HepG2 (cell line): ENCODE results near the gene ZNF446. TPM values are rescaled to one million over a fixed set of nuclear protein-coding genes. Genes with fewer than 3 reads are reported as not detected.

Experiments
- ATAC-seq: fragments of 200-7000 bp; cut with Tn5 transposase; 3 replicates; pipeline ENCODE4 v1.9.1; 2020; ENCODE audit warnings: mild to moderate bottlenecking, moderate library complexity
- BruUV-seq: library from RNA; stranded (reverse); fragments of 400-500 nt; replicated peaks from 2 replicates; lab custom pipeline; 2021; lab: Mats Ljungman, UMichigan
- CTCF ChIA-PET: fragments of 300-600 bp; formaldehyde crosslinking; extraction: SDS; loops from one replicate; lab custom pipeline; 2021; ENCODE audit warnings: low total read pairs, inconsistent platforms, low intra/inter-chr PET ratio; lab: Yijun Ruan, JAX
- POLR2A ChIA-PET: fragments of 350-600 bp; sonication (Branson Sonifier 250); formaldehyde crosslinking; loops from one replicate; lab custom pipeline; 2020; ENCODE audit warnings: antibody characterized with exemption, inconsistent platforms; lab: Yijun Ruan, JAX
- DNase-seq: peaks from one replicate; pipeline ENCODE4 v3.0.0-alpha.2; 2015; ENCODE audit warnings: low spot score
- FAIRE-seq: peaks from 3 replicates; lab custom pipeline; 2011; peaks lifted over from hg19 to GRCh38; lab: Jason Lieb, UNC
- H2AFZ ChIP-seq: one replicate; pipeline ENCODE4 v1.6.1; 2011; ENCODE audit warnings: low read length, inconsistent platforms
- H3K27ac ChIP-seq: fragments of 300-600 bp; 3 replicates; pipeline ENCODE4 v1.8.0; 2011; ENCODE audit warnings: mixed run types, mild to moderate bottlenecking, mixed read lengths, low read length, inconsistent platforms; ENCODE audit not compliant: insufficient read depth; ENCODE audit errors: extremely low read length
- H3K27me3 ChIP-seq, 2 experiments: fragments of 200-600 bp in 1 of 2; 2 replicates in 1 of 2; 3 replicates in 1 of 2; pipeline versions ENCODE4 v1.6.0 to v1.8.0; 2011; ENCODE audit warnings: low read length in 2 of 2, mild to moderate bottlenecking in 2 of 2, moderate library complexity in 2 of 2, inconsistent platforms in 1 of 2; ENCODE audit not compliant: insufficient read depth in 2 of 2, control insufficient read depth in 1 of 2
- H3K36me3 ChIP-seq, 2 experiments: fragments of 200-600 bp in 1 of 2; replicated peaks in 1 of 2; 2 replicates in 1 of 2; 3 replicates in 1 of 2; pipeline versions ENCODE4 v1.5.1 to v1.8.0; 2011; ENCODE audit warnings: low read length in 2 of 2, inconsistent platforms in 1 of 2; ENCODE audit not compliant: insufficient read depth in 2 of 2, control insufficient read depth in 1 of 2
- H3K4me1 ChIP-seq: 2 replicates; pipeline ENCODE4 v1.5.1; 2012; ENCODE audit warnings: low read length, inconsistent platforms; ENCODE audit not compliant: insufficient read depth
- H3K4me2 ChIP-seq: 2 replicates; pipeline ENCODE4 v1.6.0; 2011; ENCODE audit warnings: low read depth, low read length, inconsistent platforms
- H3K4me3 ChIP-seq, 3 experiments: fragments of 200-600 bp in 1 of 3; sonication (generic), shearing (Covaris generic) in 1 of 3; replicated peaks in 1 of 3; 2 replicates each; pipeline ENCODE4 v1.5.1; 2011 to 2016; ENCODE audit warnings: low read length in 3 of 3, inconsistent platforms in 2 of 3, low read depth in 2 of 3, mild to moderate bottlenecking in 2 of 3, control low read depth in 1 of 3, mixed read lengths in 1 of 3; ENCODE audit not compliant: insufficient read depth in 1 of 3
- H3K79me2 ChIP-seq: one replicate; pipeline ENCODE4 v1.6.1; 2011; ENCODE audit warnings: low read length, inconsistent platforms; ENCODE audit not compliant: insufficient read depth
- H3K9ac ChIP-seq: 2 replicates; pipeline ENCODE4 v1.6.0; 2011; ENCODE audit warnings: mild to moderate bottlenecking, low read depth, low read length, inconsistent platforms; ENCODE audit not compliant: insufficient read depth
- H3K9me3 ChIP-seq: 2 replicates; pipeline ENCODE4 v1.5.1; 2012; ENCODE audit warnings: mild to moderate bottlenecking, low read length
- H4K20me1 ChIP-seq: 2 replicates; pipeline ENCODE4 v1.6.0; 2011; ENCODE audit warnings: inconsistent platforms, mild to moderate bottlenecking, low read length, moderate library complexity; ENCODE audit not compliant: insufficient read depth
- AGO2 ChIP-seq: fragments of 200-400 bp; formaldehyde crosslinking; optimal IDR thresholded peaks from 2 replicates; pipeline ENCODE3; 2017; ENCODE audit warnings: mild to moderate bottlenecking, low read depth, low read length, moderate library complexity
- CCAR2 ChIP-seq: fragments of 200-400 bp; formaldehyde crosslinking; optimal IDR thresholded peaks from 2 replicates; pipeline ENCODE3; 2018; ENCODE audit warnings: low read depth, mild to moderate bottlenecking, low read length, moderate library complexity
- GRHL1 ChIP-seq: sonication (generic); formaldehyde crosslinking; conservative IDR thresholded peaks from 2 replicates; pipeline ENCODE4 v1.8.0; 2022; ENCODE audit warnings: missing genetic modification reagents
- GZF1 ChIP-seq: sonication (generic); formaldehyde crosslinking; IDR thresholded peaks from 2 replicates; pipeline ENCODE4 v1.5.1; 2020; ENCODE audit warnings: mild to moderate bottlenecking, missing genetic modification reagents
- HOXA9 ChIP-seq: sonication (generic); formaldehyde crosslinking; IDR thresholded peaks from 2 replicates; pipeline ENCODE4 v1.8.1; 2022; ENCODE audit warnings: missing genetic modification reagents, mild to moderate bottlenecking, moderate library complexity, borderline replicate concordance
- KDM4B ChIP-seq: sonication (generic); formaldehyde crosslinking; IDR thresholded peaks from 2 replicates; pipeline ENCODE4 v1.4.0; 2020; ENCODE audit warnings: missing genetic modification reagents
- MED1 ChIP-seq: sonication (generic); formaldehyde crosslinking; IDR thresholded peaks from 2 replicates; pipeline ENCODE4 v1.4.0; 2020; ENCODE audit warnings: missing genetic modification reagents
- SIN3A ChIP-seq: IDR thresholded peaks from 2 replicates; pipeline ENCODE4 v1.6.1; 2011; ENCODE audit warnings: low read depth, mild to moderate bottlenecking, control low read depth, low read length, borderline replicate concordance
- SPEN ChIP-seq: sonication (generic); formaldehyde crosslinking; IDR thresholded peaks from 2 replicates; pipeline ENCODE4 v1.5.1; 2020; ENCODE audit warnings: low read depth, mild to moderate bottlenecking, missing genetic modification reagents
- SRF ChIP-seq: IDR thresholded peaks from 2 replicates; pipeline ENCODE4 v1.6.1; 2011; ENCODE audit warnings: mild to moderate bottlenecking, low read depth, low read length, moderate library complexity
- ZBTB38 ChIP-seq: sonication (generic); formaldehyde crosslinking; IDR thresholded peaks from 2 replicates; pipeline ENCODE4 v1.5.1; 2020; ENCODE audit warnings: mild to moderate bottlenecking, missing genetic modification reagents
- ZBTB44 ChIP-seq: sonication (generic); formaldehyde crosslinking; IDR thresholded peaks from 2 replicates; pipeline ENCODE4 v1.4.0; 2020; ENCODE audit warnings: missing genetic modification reagents
- ZFP41 ChIP-seq: sonication (generic); formaldehyde crosslinking; IDR thresholded peaks from 2 replicates; pipeline ENCODE4 v1.4.0; 2020; ENCODE audit warnings: mild to moderate bottlenecking, missing genetic modification reagents, borderline replicate concordance
- ZNF264 ChIP-seq: sonication (generic); formaldehyde crosslinking; IDR thresholded peaks from 2 replicates; pipeline ENCODE4 v1.4.0; 2020; ENCODE audit warnings: missing genetic modification reagents
- ZSCAN21 ChIP-seq: sonication (generic); formaldehyde crosslinking; IDR thresholded peaks from 2 replicates; pipeline ENCODE4 v1.8.0; 2022; ENCODE audit warnings: mild to moderate bottlenecking, missing genetic modification reagents, moderate library complexity, borderline replicate concordance
- WGBS: methylation state at CpG from one replicate; pipeline ENCODE4 v1.1.6; 2017; ENCODE audit warnings: low lambda C conversion rate; 5-methylcytosine and 5-hydroxymethylcytosine counted together
- in situ Hi-C: cut with HindIII; loops from 2 replicates; pipeline ENCODE4 v1.10.0; 2017; ENCODE audit warnings: low pct_unique_long_range_greater_than_20kb; ENCODE audit not compliant: extremely low pct_ligation_motif_present
- intact Hi-C: fragments of 100-400 bp; cut with micrococcal nuclease; formaldehyde crosslinking; loops from one replicate; pipeline ENCODE4 v1.10.0; 2022; ENCODE audit not compliant: unreplicated experiment
- polyA plus RNA-seq, 8 experiments: library from polyadenylated mRNA; depleted of rRNA in 3 of 8; stranded (reverse) in 7 of 8; unstranded in 1 of 8; fragments of >200 nt; fragmentation: Illumina TruSeq in 4 of 8; extraction: Trizol in 4 of 8; gene quantifications; 2 replicates each; pipeline versions ENCODE4 v1.2.1 to v1.2.3, GENCODE V29; 2011 to 2016; ENCODE audit warnings: low read depth in 4 of 8, missing spikeins in 1 of 8, mixed read lengths in 1 of 8; ENCODE audit not compliant: insufficient read depth in 1 of 8
- total RNA-seq, 5 experiments: library from RNA; depleted of rRNA; stranded (reverse); fragments of >200 nt; fragmentation: Illumina TruSeq; extraction: Trizol; gene quantifications; 2 replicates each; pipeline ENCODE4 v1.2.3, GENCODE V29; 2016; ENCODE audit warnings: low read depth in 1 of 5
- TF ChIP-seq, protein P1 (sequence below): IDR thresholded peaks from 2 replicates; pipeline ENCODE4 v1.6.1; 2016; ENCODE audit warnings: low read depth, borderline replicate concordance
- TF ChIP-seq, protein P2 (sequence below): sonication (generic); formaldehyde crosslinking; IDR thresholded peaks from 2 replicates; pipeline ENCODE4 v1.5.0; 2020; ENCODE audit warnings: missing genetic modification reagents, mild to moderate bottlenecking, borderline replicate concordance

ZNF446 gene
- total and polyA plus RNA-seq, 2 of the 13 experiments (the other 11 are each of a cell fraction or from before 2014, with no cell fraction given): 3.0 to 3.6 TPM

GRCh38 chr19:58500242-58500641 lies 24.1 kb downstream of the ZNF446 start:
- no TSS peak for BruUV-seq
- Histone ChIP-seq H2AFZ (no peak overlapping the region), H3K27ac (peak overlapping the region; percentile 68), H3K27me3 (no peaks in the 10 kb centered on the region; a peak in 1 of 5 replicates), H3K9ac (peak overlapping the region; percentile 78), H3K79me2 (peaks cover 17% of the 10 kb centered on the region), H3K9me3 (no peaks in the 10 kb centered on the region), H3K4me1 (peaks cover 37% of the 10 kb centered on the region), H3K4me3 (peak overlapping the region; percentile 60 to 77 (median 74)), H4K20me1 (no peaks in the 10 kb centered on the region), H3K36me3 (no peaks in the 10 kb centered on the region), H3K4me2 (peak overlapping the region; percentile 85)
- intact Hi-C loops (no loop called here), in situ Hi-C loops (no loop called here)
- no peak for FAIRE-seq
- ChIA-PET CTCF (no interaction called here), POLR2A (interaction anchor here (0.7 to 3.6 kb wide), 8 partner anchors 12 to 138 kb away, joined by 3 to 44 read pairs (median 4); partner anchors contain the start of genes SLC27A5, TRIM28, ZBTB45 and ZNF497)
- TF ChIP-seq, protein P1, sequence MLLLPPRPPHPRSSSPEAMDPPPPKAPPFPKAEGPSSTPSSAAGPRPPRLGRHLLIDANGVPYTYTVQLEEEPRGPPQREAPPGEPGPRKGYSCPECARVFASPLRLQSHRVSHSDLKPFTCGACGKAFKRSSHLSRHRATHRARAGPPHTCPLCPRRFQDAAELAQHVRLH (CRISPR knock-in tag): no peak
- TF ChIP-seq MED1 (CRISPR knock-in tag) (no peak), SRF (no peak), SPEN (CRISPR knock-in tag) (0 out of 2 replicates have a peak, but pooled peaks have one; percentile 35), ZNF264 (CRISPR knock-in tag) (no peak), ZFP41 (CRISPR knock-in tag) (no peak), ZBTB38 (CRISPR knock-in tag) (peak; percentile 59), HOXA9 (no peak), CCAR2 (no peak), SIN3A (no peak), GRHL1 (CRISPR knock-in tag) (no peak), KDM4B (no peak), ZSCAN21 (no peak), ZBTB44 (CRISPR knock-in tag) (no peak), GZF1 (CRISPR knock-in tag) (no peak), AGO2 (peak; percentile 55)
- TF ChIP-seq, protein P2, sequence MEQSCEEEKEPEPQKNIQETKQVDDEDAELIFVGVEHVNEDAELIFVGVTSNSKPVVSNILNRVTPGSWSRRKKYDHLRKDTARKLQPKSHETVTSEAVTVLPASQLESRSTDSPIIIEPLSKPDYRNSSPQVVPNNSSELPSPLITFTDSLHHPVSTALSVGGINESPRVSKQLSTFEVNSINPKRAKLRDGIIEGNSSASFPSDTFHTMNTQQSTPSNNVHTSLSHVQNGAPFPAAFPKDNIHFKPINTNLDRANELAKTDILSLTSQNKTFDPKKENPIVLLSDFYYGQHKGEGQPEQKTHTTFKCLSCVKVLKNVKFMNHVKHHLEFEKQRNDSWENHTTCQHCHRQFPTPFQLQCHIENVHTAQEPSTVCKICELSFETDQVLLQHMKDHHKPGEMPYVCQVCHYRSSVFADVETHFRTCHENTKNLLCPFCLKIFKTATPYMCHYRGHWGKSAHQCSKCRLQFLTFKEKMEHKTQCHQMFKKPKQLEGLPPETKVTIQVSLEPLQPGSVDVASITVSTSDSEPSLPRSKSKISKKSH (CRISPR knock-in tag): peak; percentile 60; the same call in 1 of the 2 replicates
- WGBS: no CpG with 5 or more reads among the region's 14 CpGs
- no peak for ATAC-seq
- no peak for DNase-seq
